ENCODE results near the gene PLOD3.

DNA sequence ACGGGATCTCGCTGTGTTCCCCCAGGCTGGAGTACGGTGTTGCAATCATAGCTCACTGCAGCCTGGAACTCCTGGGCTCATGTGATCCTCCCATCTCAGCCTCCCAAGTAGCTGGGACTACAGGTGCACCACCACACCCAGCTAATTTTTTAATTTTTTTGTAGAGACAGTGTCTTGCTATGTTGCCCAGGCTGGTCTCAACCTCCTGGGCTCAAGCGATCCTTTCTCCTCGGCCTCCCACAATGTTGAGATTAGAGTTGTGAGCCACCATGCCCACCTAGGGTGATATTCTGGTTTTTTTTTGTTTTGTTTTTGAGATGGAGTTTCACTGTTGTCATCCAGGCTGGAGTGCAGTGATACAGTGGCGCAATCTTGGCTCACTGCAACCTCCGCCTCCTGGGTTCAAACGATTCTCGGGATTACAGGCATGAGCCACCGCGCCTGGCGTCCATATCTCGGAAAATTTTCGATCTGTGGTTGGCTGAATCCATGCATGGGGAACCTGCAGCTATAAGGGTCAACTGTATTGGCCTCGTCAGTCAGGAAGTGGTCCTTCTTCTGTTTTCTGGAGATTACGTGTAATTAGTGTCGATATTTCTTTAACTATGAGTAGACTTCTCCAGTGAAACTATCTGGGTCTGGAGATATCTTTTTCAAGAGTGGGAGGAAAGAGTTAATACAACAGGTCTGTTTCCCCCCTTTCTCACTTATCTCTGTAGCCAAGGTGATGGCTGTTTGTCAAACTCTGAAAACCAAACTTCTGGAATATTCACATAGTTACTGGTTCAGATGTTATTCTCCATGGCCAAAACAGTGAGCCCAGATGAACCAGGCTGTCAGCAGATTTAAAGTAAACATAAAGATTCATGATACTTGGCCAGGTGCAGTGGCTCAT is 48.5 kb upstream of the PLOD3 start:
- no peak for TF ChIP-seq EZH2 (IDR thresholded peaks at IDR 0.05)
- TF ChIP-seq POLR2AphosphoS5 (IDR thresholded peaks at IDR 0.05; ENCODE audit: low read depth, low read length) = no peak
- TF ChIP-seq, protein P1, sequence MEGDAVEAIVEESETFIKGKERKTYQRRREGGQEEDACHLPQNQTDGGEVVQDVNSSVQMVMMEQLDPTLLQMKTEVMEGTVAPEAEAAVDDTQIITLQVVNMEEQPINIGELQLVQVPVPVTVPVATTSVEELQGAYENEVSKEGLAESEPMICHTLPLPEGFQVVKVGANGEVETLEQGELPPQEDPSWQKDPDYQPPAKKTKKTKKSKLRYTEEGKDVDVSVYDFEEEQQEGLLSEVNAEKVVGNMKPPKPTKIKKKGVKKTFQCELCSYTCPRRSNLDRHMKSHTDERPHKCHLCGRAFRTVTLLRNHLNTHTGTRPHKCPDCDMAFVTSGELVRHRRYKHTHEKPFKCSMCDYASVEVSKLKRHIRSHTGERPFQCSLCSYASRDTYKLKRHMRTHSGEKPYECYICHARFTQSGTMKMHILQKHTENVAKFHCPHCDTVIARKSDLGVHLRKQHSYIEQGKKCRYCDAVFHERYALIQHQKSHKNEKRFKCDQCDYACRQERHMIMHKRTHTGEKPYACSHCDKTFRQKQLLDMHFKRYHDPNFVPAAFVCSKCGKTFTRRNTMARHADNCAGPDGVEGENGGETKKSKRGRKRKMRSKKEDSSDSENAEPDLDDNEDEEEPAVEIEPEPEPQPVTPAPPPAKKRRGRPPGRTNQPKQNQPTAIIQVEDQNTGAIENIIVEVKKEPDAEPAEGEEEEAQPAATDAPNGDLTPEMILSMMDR (IDR thresholded peaks at IDR 0.05 in 2 of 3, conservative IDR thresholded peaks at IDR 0.05 in 1 of 3; ENCODE audit: borderline replicate concordance in 1 of 3, insufficient read depth in 1 of 3, low read depth in 2 of 3, low read length in 2 of 3) = no peak
- TF ChIP-seq, protein P2, sequence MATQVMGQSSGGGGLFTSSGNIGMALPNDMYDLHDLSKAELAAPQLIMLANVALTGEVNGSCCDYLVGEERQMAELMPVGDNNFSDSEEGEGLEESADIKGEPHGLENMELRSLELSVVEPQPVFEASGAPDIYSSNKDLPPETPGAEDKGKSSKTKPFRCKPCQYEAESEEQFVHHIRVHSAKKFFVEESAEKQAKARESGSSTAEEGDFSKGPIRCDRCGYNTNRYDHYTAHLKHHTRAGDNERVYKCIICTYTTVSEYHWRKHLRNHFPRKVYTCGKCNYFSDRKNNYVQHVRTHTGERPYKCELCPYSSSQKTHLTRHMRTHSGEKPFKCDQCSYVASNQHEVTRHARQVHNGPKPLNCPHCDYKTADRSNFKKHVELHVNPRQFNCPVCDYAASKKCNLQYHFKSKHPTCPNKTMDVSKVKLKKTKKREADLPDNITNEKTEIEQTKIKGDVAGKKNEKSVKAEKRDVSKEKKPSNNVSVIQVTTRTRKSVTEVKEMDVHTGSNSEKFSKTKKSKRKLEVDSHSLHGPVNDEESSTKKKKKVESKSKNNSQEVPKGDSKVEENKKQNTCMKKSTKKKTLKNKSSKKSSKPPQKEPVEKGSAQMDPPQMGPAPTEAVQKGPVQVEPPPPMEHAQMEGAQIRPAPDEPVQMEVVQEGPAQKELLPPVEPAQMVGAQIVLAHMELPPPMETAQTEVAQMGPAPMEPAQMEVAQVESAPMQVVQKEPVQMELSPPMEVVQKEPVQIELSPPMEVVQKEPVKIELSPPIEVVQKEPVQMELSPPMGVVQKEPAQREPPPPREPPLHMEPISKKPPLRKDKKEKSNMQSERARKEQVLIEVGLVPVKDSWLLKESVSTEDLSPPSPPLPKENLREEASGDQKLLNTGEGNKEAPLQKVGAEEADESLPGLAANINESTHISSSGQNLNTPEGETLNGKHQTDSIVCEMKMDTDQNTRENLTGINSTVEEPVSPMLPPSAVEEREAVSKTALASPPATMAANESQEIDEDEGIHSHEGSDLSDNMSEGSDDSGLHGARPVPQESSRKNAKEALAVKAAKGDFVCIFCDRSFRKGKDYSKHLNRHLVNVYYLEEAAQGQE (IDR thresholded peaks at IDR 0.05; ENCODE audit: low read depth) = no peak
- TF ChIP-seq EGR1 (IDR thresholded peaks at IDR 0.05; ENCODE audit: low read depth) = no peak
- no peak for TF ChIP-seq POLR2A (IDR thresholded peaks at IDR 0.05; ENCODE audit: borderline replicate concordance, extremely low read depth, insufficient read depth, insufficient read length)
- no peak for TF ChIP-seq YY1 (IDR thresholded peaks at IDR 0.05; ENCODE audit: extremely low read depth, insufficient replicate concordance, low read depth, low read length)
- TF ChIP-seq ZNF274 (IDR thresholded peaks at IDR 0.05; ENCODE audit: low read depth, low read length) = no peak
- no peak for TF ChIP-seq RAD21 (IDR thresholded peaks at IDR 0.05; ENCODE audit: low read depth)
- TF ChIP-seq JUND (IDR thresholded peaks at IDR 0.05) = no peak
- no peak for TF ChIP-seq ELF1 (IDR thresholded peaks at IDR 0.05; ENCODE audit: borderline replicate concordance, low read depth)
- no peak for TF ChIP-seq SP1 (IDR thresholded peaks at IDR 0.05; ENCODE audit: low read depth)

Data from HCT116 (cell line).